Type B pancreatic cell (in vitro differentiated cells): ENCODE measurements around the gene PRM2. TPM values are rescaled to one million over a fixed set of nuclear protein-coding genes. Genes with fewer than 3 reads are reported as not detected.

Experiments used
- DNase-seq: peaks from one replicate; pipeline ENCODE4 v3.0.0; 2021; ENCODE audit warnings: mixed read lengths; ENCODE audit not compliant: unreplicated experiment; ENCODE audit errors: extremely low spot score
- H3K27ac Mint-ChIP-seq: 2 replicates; pipeline ENCODE4 v1.8.0; 2021; ENCODE audit warnings: mild to moderate bottlenecking, mixed read lengths
- H3K27me3 Mint-ChIP-seq: 2 replicates; pipeline ENCODE4 v1.8.0; 2021; ENCODE audit warnings: mixed read lengths
- H3K36me3 Mint-ChIP-seq: 2 replicates; pipeline ENCODE4 v1.8.0; 2021; ENCODE audit warnings: mixed read lengths
- H3K4me1 Mint-ChIP-seq: one replicate; pipeline ENCODE4 v1.8.0; 2021; ENCODE audit warnings: mixed read lengths; ENCODE audit not compliant: unreplicated experiment
- H3K4me3 Mint-ChIP-seq: 2 replicates; pipeline ENCODE4 v1.8.0; 2021; ENCODE audit warnings: mild to moderate bottlenecking, mixed read lengths
- H3K9me3 Mint-ChIP-seq: 2 replicates; pipeline ENCODE4 v1.8.0; 2021; ENCODE audit warnings: mixed read lengths
- total RNA-seq: library from RNA; stranded (reverse); gene quantifications from 2 replicates; pipeline ENCODE4 v1.2.1, GENCODE V29; 2021; ENCODE audit warnings: low replicate concordance
- TF ChIP-seq, protein P1 (sequence below): fragments of 200-600 bp; sonication (generic); conservative IDR thresholded peaks from 2 replicates; pipeline ENCODE4 v1.5.0; 2021; ENCODE audit warnings: antibody characterized with exemption, mild to moderate bottlenecking

PRM2 gene
- total RNA-seq, 1 donor from 2014 or later = not detected

GRCh38 chr16:11309895-11310633 is 33.8 kb upstream of the PRM2 start:
- peaks cover 17% of the 10 kb centered on the region for H3K4me1 Mint-ChIP-seq
- TF ChIP-seq, protein P1, sequence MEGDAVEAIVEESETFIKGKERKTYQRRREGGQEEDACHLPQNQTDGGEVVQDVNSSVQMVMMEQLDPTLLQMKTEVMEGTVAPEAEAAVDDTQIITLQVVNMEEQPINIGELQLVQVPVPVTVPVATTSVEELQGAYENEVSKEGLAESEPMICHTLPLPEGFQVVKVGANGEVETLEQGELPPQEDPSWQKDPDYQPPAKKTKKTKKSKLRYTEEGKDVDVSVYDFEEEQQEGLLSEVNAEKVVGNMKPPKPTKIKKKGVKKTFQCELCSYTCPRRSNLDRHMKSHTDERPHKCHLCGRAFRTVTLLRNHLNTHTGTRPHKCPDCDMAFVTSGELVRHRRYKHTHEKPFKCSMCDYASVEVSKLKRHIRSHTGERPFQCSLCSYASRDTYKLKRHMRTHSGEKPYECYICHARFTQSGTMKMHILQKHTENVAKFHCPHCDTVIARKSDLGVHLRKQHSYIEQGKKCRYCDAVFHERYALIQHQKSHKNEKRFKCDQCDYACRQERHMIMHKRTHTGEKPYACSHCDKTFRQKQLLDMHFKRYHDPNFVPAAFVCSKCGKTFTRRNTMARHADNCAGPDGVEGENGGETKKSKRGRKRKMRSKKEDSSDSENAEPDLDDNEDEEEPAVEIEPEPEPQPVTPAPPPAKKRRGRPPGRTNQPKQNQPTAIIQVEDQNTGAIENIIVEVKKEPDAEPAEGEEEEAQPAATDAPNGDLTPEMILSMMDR = no peak
- H3K27me3 Mint-ChIP-seq = no peaks in the 10 kb centered on the region
- H3K4me3 Mint-ChIP-seq = no peak overlapping the region
- no peaks in the 10 kb centered on the region for H3K9me3 Mint-ChIP-seq
- no peaks in the 10 kb centered on the region for H3K36me3 Mint-ChIP-seq
- no peak for DNase-seq
- H3K27ac Mint-ChIP-seq = no peak overlapping the region

GRCh38 chr16:11308493-11309283 is 32.4 kb upstream of the PRM2 start:
- no peak for DNase-seq
- Mint-ChIP-seq H3K4me1 (peaks cover 19% of the 10 kb centered on the region), H3K9me3 (no peaks in the 10 kb centered on the region), H3K27me3 (no peaks in the 10 kb centered on the region), H3K36me3 (no peaks in the 10 kb centered on the region), H3K27ac (no peak overlapping the region), H3K4me3 (no peak overlapping the region)
- TF ChIP-seq, protein P1 = no peak

DNA sequence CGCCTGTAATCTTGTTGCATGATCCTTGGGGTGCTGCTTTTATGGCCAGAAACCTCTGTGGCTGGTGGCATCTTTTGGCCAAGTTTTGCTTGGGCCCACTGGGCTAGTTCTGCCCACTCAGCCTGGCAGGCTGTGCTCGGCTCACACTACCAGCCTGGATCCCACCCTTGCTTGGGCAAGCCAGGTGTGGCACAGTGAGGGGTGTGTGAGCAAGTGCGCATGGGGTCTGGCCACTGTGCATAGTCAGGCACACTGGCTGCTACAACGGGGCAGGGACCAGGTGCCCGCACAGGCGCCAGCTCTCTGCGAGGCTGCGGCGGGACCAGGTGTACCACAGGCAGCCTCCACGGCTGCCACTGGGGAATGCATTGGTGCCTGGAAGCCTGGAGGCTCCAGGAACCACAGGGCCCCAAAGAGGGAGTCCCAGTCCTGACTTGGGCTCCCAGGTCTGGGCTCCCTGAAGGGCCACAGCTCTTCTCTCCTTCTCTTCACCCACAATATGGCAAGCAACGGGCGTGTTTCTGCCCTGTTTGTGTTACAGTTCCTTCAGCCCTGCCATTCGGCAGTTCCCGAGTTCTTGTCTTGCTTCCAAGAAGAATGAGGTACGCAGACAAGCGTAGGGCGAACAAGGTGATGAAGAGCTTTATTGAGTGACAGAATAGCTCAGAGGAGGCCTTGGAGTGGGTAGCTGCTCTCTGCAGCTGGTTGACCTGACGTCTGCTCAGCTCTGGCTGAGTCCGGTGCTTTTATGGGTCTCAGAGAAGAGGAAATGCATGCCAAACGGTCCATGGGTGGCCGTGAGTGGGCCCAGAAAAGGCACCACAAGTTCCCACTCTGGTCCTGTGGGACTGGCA is 31.6 kb upstream of the PRM2 start:
- DNase-seq = no peak
- no peak overlapping the region for H3K27ac Mint-ChIP-seq
- no peaks in the 10 kb centered on the region for H3K9me3 Mint-ChIP-seq
- no peaks in the 10 kb centered on the region for H3K27me3 Mint-ChIP-seq
- no peaks in the 10 kb centered on the region for H3K36me3 Mint-ChIP-seq
- H3K4me1 Mint-ChIP-seq = peaks cover 19% of the 10 kb centered on the region
- TF ChIP-seq, protein P1 = no peak
- H3K4me3 Mint-ChIP-seq = no peak overlapping the region

DNA sequence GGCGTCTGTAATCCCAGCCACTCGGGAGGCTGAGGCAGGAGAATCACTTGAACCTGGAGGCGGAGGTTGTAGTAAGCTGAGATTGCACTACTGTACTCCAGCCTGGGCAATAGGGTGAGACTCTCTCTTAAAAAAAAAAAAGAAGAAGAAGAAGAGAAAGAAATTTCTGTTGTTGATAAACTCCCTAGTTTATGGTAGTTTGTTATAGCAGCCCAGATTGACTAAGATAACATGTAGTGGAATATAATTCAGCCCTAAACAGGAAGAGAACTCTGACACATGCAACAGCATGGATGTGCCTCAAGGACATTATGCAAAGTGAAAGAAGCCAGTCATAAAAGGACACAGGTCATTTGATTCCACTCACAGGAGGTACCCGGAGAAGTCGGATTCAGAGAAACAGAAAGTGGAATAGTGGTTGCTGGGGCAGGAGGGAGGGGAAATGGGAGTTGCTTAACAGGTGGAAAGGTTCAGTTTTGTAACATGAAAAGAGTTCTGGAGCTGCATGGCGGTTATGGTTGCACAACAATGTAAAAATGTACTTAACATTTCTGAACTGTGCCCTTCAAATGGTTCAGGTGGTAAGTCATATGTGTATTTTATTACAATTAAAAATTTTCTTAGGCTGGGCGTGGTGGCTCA is 30.8 kb upstream of the PRM2 start:
- Mint-ChIP-seq H3K27ac (peak overlapping the region; percentile 41), H3K9me3 (no peaks in the 10 kb centered on the region), H3K27me3 (no peaks in the 10 kb centered on the region), H3K4me1 (peaks cover 18% of the 10 kb centered on the region), H3K36me3 (no peaks in the 10 kb centered on the region), H3K4me3 (no peak overlapping the region)
- no peak for DNase-seq
- TF ChIP-seq, protein P1 = no peak

GRCh38 chr16:11306381-11306780 is 30.1 kb upstream of the PRM2 start:
- Mint-ChIP-seq H3K27ac (no peak overlapping the region), H3K4me3 (no peak overlapping the region)
- TF ChIP-seq, protein P1 = no peak

More at GRCh38 chr16:11306381-11306780, 30.1 kb upstream of the PRM2 start:
- H3K9me3 Mint-ChIP-seq = no peaks in the 10 kb centered on the region
- H3K4me1 Mint-ChIP-seq = peaks cover 18% of the 10 kb centered on the region
- DNase-seq = no peak
- H3K36me3 Mint-ChIP-seq = no peaks in the 10 kb centered on the region
- no peaks in the 10 kb centered on the region for H3K27me3 Mint-ChIP-seq
